CD14-positive monocyte (primary cell): Measurements from ENCODE around the gene CADM2. TPM values are rescaled to one million over a fixed set of nuclear protein-coding genes. Genes with fewer than 3 reads are reported as not detected.

Source experiments
- DNase-seq, 3 donors: peaks; one replicate each; pipeline ENCODE4 v3.0.0-alpha.2; 2011 to 2022
- H2AFZ ChIP-seq: 2 replicates; pipeline ENCODE4 v1.6.0; 2012; ENCODE audit warnings: mild to moderate bottlenecking, low read depth, low read length, inconsistent platforms; ENCODE audit not compliant: insufficient read depth, poor library complexity, severe bottlenecking
- H3K27ac ChIP-seq, 2 donors: 1 replicate in 1 of 2; 2 replicates in 1 of 2; pipeline ENCODE4 v1.5.1; 2012 to 2013; ENCODE audit warnings: low read length in 2 of 2, control low read depth in 1 of 2, inconsistent platforms in 1 of 2, low read depth in 1 of 2, mild to moderate bottlenecking in 1 of 2
- H3K27me3 ChIP-seq, 2 donors: one replicate each; pipeline versions ENCODE4 v1.6.0 to v1.6.1; 2011 to 2013; ENCODE audit warnings: low read length in 2 of 2; ENCODE audit not compliant: control insufficient read depth in 2 of 2, insufficient read depth in 2 of 2
- H3K36me3 ChIP-seq, 2 donors: replicated peaks in 1 of 2; 1 replicate in 1 of 2; 2 replicates in 1 of 2; pipeline versions ENCODE4 v1.5.1 to v1.6.1; 2012 to 2013; ENCODE audit warnings: low read length in 2 of 2, control low read depth in 1 of 2, inconsistent platforms in 1 of 2, mild to moderate bottlenecking in 1 of 2; ENCODE audit not compliant: insufficient read depth in 2 of 2, control insufficient read depth in 1 of 2
- H3K4me1 ChIP-seq, 2 donors: 1 replicate in 1 of 2; 2 replicates in 1 of 2; pipeline versions ENCODE4 v1.5.1 to v1.6.1; 2012 to 2013; ENCODE audit warnings: low read length in 2 of 2, control low read depth in 1 of 2, inconsistent platforms in 1 of 2, mild to moderate bottlenecking in 1 of 2, moderate library complexity in 1 of 2; ENCODE audit not compliant: insufficient read depth in 2 of 2, control insufficient read depth in 1 of 2
- H3K4me2 ChIP-seq: replicated peaks from 2 replicates; pipeline ENCODE3; 2012; ENCODE audit warnings: low read length, moderate library complexity, mild to moderate bottlenecking; ENCODE audit not compliant: poor library complexity, severe bottlenecking; ENCODE audit errors: extremely low read depth
- H3K4me3 ChIP-seq, 3 experiments: fragments of 200-600 bp in 1 of 3; sonication (generic) in 1 of 3; replicated peaks in 1 of 3; 1 replicate in 2 of 3; 2 replicates in 1 of 3; pipeline ENCODE4 v1.5.1; 2011 to 2013; ENCODE audit warnings: low read length in 3 of 3, mild to moderate bottlenecking in 3 of 3, control low read depth in 2 of 3, low read depth in 2 of 3, inconsistent platforms in 1 of 3, moderate library complexity in 1 of 3
- H3K79me2 ChIP-seq: 2 replicates; pipeline ENCODE4 v1.6.0; 2012; ENCODE audit warnings: mild to moderate bottlenecking, control low read depth, inconsistent platforms, low read length, moderate library complexity; ENCODE audit not compliant: insufficient read depth
- H3K9ac ChIP-seq: 2 replicates; pipeline ENCODE4 v1.6.0; 2017; ENCODE audit warnings: low read length, mild to moderate bottlenecking; ENCODE audit not compliant: insufficient read depth, poor library complexity, severe bottlenecking
- H3K9me3 ChIP-seq, 2 donors: replicated peaks in 1 of 2; 1 replicate in 1 of 2; 2 replicates in 1 of 2; pipeline versions ENCODE4 v1.5.1 to v1.6.1; 2012 to 2013; ENCODE audit warnings: low read length in 2 of 2, control low read depth in 1 of 2; ENCODE audit not compliant: control insufficient read depth in 1 of 2, insufficient read depth in 1 of 2
- H4K20me1 ChIP-seq: 2 replicates; pipeline ENCODE4 v1.6.0; 2012; ENCODE audit warnings: mild to moderate bottlenecking, low read length, control low read depth, moderate library complexity; ENCODE audit not compliant: insufficient read depth
- H3K27ac Mint-ChIP-seq, 7 donors: one replicate each; pipeline ENCODE4 v1.8.0; 2020; ENCODE audit warnings: mild to moderate bottlenecking in 7 of 7, mixed read lengths in 7 of 7, moderate library complexity in 6 of 7, inconsistent platforms in 2 of 7
- H3K27me3 Mint-ChIP-seq, 3 donors: one replicate each; pipeline ENCODE4 v1.8.0; 2021 to 2022; ENCODE audit warnings: low read depth in 3 of 3, mild to moderate bottlenecking in 3 of 3, mixed read lengths in 3 of 3, moderate library complexity in 3 of 3, inconsistent platforms in 1 of 3
- H3K36me3 Mint-ChIP-seq, 2 donors: one replicate each; pipeline ENCODE4 v1.8.0; 2020; ENCODE audit warnings: mixed read lengths in 2 of 2, inconsistent platforms in 1 of 2, mild to moderate bottlenecking in 1 of 2
- H3K4me1 Mint-ChIP-seq: one replicate; pipeline ENCODE4 v1.8.0; 2020; ENCODE audit warnings: mild to moderate bottlenecking, mixed read lengths
- H3K4me3 Mint-ChIP-seq, 2 donors: one replicate each; pipeline ENCODE4 v1.8.0; 2020; ENCODE audit warnings: mild to moderate bottlenecking in 2 of 2, mixed read lengths in 2 of 2, moderate library complexity in 1 of 2
- H3K9me3 Mint-ChIP-seq, 7 donors: one replicate each; pipeline ENCODE4 v1.8.0; 2020 to 2022; ENCODE audit warnings: mixed read lengths in 7 of 7, mild to moderate bottlenecking in 6 of 7, moderate library complexity in 6 of 7, inconsistent platforms in 2 of 7
- CTCF ChIP-seq: fragments of 200-600 bp; IDR thresholded peaks from one replicate; pipeline ENCODE4 v1.8.0; 2022; ENCODE audit warnings: antibody characterized with exemption, mild to moderate bottlenecking
- WGBS: methylation state at CpG from one replicate; pipeline ENCODE4 v1.1.5; 2013; ENCODE audit warnings: missing lambda C conversion rate; ENCODE audit not compliant: insufficient coverage; 5-methylcytosine and 5-hydroxymethylcytosine counted together
- intact Hi-C, 2 donors: fragments of 100-400 bp; cut with micrococcal nuclease; formaldehyde crosslinking; loops; one replicate each; pipeline versions ENCODE4 v1.15.0 to v1.15.1; 2023
- polyA plus RNA-seq, 3 donors: library from polyadenylated mRNA; depleted of rRNA in 1 of 3; unstranded in 2 of 3; stranded (reverse) in 1 of 3; fragments of 300-500 nt in 2 of 3; fragments of >200 nt in 1 of 3; fragmentation: Illumina TruSeq in 2 of 3; gene quantifications; 1 replicate in 2 of 3; 2 replicates in 1 of 3; pipeline ENCODE4 v1.2.3, GENCODE V29; 2012 to 2021

CADM2 gene
- polyA plus RNA-seq, 3 donors = not detected

- Histone ChIP-seq H3K27me3 (no peaks in the 10 kb centered on the region), H3K9ac (no peak overlapping the region), H3K79me2 (no peaks in the 10 kb centered on the region), H3K36me3 (no peaks in the 10 kb centered on the region), H3K4me2 (no peak overlapping the region), H2AFZ (no peak overlapping the region), H3K9me3 (no peaks in the 10 kb centered on the region), H4K20me1 (no peaks in the 10 kb centered on the region), H3K4me3 (no peak overlapping the region), H3K4me1 (no peaks in the 10 kb centered on the region), H3K27ac (no peak overlapping the region)
- H3K9me3 Mint-ChIP-seq = peaks cover 0 to 7% (median 0%) of the 10 kb centered on the region in 7 donors
- intact Hi-C loops = no loop called here
- TF ChIP-seq CTCF = no peak
- no peak overlapping the region for H3K27ac Mint-ChIP-seq
- no peak overlapping the region for H3K4me3 Mint-ChIP-seq
- DNase-seq = no peak
- H3K4me1 Mint-ChIP-seq = no peaks in the 10 kb centered on the region
- WGBS = no CpG with 5 or more reads among the region's 3 CpGs
- peaks cover 0 to 2% (median 0%) of the 10 kb centered on the region in 3 donors for H3K27me3 Mint-ChIP-seq
- H3K36me3 Mint-ChIP-seq = no peaks in the 10 kb centered on the region
These were observed 183.8 kb downstream of the CADM2 start for GRCh38 chr3:85142626-85143025.

- no peak for DNase-seq
- no peak overlapping the region for H3K4me2 ChIP-seq
- no peak overlapping the region for H3K27ac ChIP-seq
- peaks cover 0 to 4% of the 10 kb centered on the region in 2 donors for H3K9me3 ChIP-seq
- H3K4me1 Mint-ChIP-seq = no peaks in the 10 kb centered on the region
- H3K4me3 ChIP-seq = no peak overlapping the region
- no peaks in the 10 kb centered on the region for H3K27me3 ChIP-seq
- no peaks in the 10 kb centered on the region for H3K36me3 Mint-ChIP-seq
- WGBS = 0% methylated on average over 2 of the region's 3 CpGs
- H3K9me3 Mint-ChIP-seq = peaks cover 0 to 15% (median 3%) of the 10 kb centered on the region in 7 donors
- H3K79me2 ChIP-seq = no peaks in the 10 kb centered on the region
- no peak overlapping the region for H3K27ac Mint-ChIP-seq
- no peak for TF ChIP-seq CTCF
- H3K4me1 ChIP-seq = no peaks in the 10 kb centered on the region
- H3K4me3 Mint-ChIP-seq = no peak overlapping the region
- no peak overlapping the region for H2AFZ ChIP-seq
- no peaks in the 10 kb centered on the region for H4K20me1 ChIP-seq
- H3K9ac ChIP-seq = no peak overlapping the region
- no peaks in the 10 kb centered on the region for H3K36me3 ChIP-seq
- intact Hi-C loops = no loop called here
- peaks cover 0 to 2% (median 0%) of the 10 kb centered on the region in 3 donors for H3K27me3 Mint-ChIP-seq
These were observed 189.2 kb downstream of the CADM2 start for GRCh38 chr3:85148036-85148435.
